Stimulated activated CD4-positive, alpha-beta T cell treated with anti-CD3 and anti-CD28 coated beads, Interleukin-12 subunit alpha, Interleukin-12 subunit beta, amount 100 ng/mL, for 24 hours (primary cell): Measurements from ENCODE around the gene WNK2.

Experiments
- DNase-seq, 2 experiments: peaks; one replicate each; pipeline ENCODE4 v3.0.0-alpha.2; 2020; ENCODE audit warnings: low read depth in 2 of 2

Gene WNK2

GRCh38 chr9:93295456-93296076 is 111.6 kb downstream of the WNK2 start:
- no peak for DNase-seq

DNA sequence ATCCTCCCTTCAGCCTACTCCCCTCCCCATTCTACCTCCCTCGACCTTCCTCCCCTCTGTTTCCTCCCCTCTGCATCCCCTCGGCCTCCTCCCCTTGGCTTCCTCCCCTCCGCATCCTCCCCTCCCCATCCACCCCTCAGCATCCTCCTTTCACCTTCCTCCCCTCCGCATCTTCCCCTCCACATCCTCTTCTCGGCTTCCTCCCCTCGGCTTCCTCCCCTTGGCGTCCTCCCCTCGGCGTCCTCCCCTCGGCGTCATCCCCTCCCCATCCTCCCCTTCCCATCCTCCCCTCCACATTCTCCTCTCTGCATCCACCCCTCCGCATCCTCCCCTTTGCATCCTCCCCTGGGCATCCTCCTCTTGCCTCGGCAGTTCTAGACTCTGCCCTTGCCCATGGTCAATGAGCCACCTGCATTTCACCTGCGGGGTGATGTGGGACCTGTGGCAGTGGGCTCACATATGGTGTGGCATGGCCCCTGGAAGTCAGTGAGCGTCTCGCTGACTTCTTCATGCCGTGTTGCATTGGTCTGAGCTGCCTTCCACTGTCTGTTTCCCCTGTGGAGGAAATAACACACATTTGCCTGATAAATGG is 113.0 kb downstream of the WNK2 start:
- DNase-seq: no peak

DNA sequence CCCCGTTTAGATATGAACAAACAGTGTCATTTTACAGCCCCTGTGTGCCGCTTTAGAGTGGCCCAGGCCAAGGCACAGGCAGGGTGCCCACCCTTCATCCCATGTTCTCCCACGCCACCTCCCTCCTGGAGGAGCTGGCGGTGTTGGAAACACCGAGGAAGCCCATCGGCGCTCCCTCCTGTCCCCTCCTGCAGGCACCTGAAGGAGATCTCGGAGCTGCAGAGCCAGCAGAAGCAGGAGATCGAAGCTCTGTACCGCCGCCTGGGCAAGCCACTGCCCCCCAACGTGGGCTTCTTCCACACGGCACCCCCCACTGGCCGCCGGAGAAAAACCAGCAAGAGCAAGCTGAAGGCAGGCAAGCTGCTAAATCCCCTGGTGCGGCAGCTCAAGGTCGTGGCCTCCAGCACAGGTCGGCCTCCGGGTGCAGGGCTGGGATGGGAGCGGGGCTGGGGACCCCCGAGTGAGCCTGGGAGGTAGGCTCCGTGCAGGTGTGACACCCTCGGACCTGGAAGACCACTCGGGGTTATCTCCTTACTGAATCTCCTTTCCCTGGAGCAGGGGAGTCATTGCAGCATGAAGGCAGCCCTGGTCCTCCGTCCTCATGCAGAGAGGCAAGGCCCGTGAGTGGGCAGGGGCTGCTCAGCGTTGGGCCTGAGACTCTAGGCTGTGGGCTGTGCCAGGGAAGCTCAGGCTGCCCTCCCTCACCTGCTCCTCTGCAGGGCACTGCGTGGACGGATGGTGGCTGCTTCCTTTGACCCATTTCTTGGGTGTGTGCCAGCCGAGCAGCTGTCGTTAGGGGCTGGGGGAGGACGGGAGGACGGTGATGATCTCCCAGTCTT is 113.9 kb downstream of the WNK2 start:
- no peak for DNase-seq

GRCh38 chr9:93298498-93299417 is 114.8 kb downstream of the WNK2 start:
- DNase-seq: no peak

DNA sequence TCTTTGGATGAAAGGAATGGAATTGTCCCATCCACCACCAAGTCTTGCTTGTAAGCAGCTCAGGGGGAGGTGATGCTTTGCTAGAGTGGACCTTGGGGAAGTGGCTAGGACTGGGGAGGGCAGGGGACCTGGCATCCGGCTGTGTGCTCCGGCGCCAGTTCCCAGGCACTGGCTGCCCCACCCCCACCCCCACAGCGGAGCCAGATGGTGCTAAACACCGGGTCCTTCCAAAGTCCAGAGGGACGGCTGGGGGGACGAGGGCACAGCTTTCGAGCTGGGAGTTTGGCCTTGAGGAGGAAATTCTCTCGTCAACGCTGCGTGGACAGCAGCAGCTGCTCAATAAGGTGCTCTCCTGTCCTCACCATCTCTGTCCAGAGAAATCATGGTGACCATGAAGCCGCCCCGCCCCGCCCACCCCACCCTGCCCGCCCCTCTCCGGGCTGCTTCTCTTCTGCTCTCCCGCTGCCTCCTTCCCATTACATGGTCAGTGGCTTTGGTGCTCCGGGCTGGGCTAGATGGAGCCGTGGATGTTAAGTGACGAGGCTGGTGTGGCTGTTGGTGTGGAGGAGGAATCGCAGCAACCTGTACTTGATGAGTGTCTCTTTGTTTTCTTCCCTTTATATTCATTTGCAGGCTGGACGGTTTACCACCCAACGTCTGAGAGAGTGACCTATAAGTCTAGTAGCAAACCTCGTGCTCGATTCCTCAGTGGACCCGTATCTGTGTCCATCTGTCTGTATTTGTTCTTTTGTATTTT is 115.7 kb downstream of the WNK2 start:
- no peak for DNase-seq

DNA sequence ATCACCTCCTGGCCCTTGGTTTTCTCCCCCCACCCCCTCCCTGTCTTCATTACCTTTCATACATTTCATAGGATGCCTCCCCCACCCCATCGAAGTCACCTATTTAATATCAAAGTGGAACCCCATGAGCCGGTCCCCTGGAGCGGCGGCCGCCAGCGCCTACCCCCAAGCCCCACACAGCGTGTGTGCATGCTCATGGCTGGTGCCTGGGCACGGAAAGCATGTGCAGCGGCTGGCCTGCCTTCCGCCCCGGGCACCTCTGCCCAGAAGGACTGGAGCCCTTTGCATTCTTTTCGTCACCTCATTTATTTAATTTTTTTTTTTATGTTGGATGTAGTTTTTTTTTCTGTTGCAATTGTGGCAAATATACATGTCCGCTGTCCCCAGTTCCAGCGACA is 116.2 kb downstream of the WNK2 start:
- no peak for DNase-seq

DNA sequence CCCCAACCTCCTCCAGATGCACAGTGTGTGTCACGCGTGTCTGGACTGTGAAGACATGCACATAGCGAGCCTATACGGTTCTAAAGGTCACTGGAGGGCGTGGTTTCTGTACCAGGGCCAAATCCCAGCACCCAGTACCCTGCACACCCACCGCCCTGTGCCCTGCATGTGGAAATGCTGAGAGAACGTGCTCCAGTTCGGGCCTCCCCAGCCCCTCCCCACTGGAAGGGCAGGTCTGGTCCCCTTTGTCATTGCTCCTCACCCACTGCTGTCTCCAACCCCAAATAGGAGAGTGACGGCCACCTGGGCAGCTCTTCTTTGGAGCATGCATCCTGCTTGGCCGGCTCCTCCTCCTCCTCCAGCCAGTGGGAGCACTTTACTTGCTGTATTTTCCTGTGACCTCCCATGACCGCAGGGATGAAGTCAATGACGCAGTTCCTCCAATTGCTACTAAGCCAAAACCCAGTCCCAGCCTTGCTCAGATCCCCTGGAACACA is 116.7 kb downstream of the WNK2 start:
- no peak for DNase-seq

GRCh38 chr9:93301291-93301811 is 117.4 kb downstream of the WNK2 start:
- no peak for DNase-seq

- no peak for DNase-seq
Observed at GRCh38 chr9:93301911-93302541, 118.1 kb downstream of the WNK2 start.

GRCh38 chr9:93302586-93303257 is 118.8 kb downstream of the WNK2 start:
- peak in 1 of 2 experiments; percentile 37 for DNase-seq

DNA sequence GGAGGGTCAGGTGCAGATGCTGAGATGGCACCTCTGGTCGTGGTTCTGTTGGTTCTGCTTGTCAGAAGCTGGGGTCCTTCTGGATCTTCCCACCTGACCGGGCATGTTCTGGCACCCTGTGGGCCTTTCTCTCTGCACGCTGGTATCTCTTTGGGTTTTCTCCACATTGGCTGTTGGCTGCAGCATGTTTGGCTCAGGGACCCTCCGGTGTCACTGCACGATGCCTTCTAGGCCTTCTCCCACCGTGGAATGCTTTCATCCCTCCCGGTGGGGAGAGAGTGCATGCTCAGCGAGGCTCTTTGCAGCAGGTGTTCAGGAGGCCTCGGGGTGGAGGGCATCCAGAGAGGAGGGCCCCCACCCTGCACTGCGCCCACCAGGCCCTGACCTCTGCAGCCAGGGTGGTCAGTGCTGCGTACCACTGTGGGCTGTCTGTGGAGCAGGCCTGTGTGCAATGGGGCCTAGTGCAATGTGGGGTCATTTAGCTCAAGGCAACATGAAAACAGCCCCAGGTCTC is 119.4 kb downstream of the WNK2 start:
- no peak for DNase-seq

GRCh38 chr9:93303806-93304573 is 120.1 kb downstream of the WNK2 start:
- DNase-seq: no peak

GRCh38 chr9:93304574-93305496 is 120.9 kb downstream of the WNK2 start:
- DNase-seq: no peak

DNA sequence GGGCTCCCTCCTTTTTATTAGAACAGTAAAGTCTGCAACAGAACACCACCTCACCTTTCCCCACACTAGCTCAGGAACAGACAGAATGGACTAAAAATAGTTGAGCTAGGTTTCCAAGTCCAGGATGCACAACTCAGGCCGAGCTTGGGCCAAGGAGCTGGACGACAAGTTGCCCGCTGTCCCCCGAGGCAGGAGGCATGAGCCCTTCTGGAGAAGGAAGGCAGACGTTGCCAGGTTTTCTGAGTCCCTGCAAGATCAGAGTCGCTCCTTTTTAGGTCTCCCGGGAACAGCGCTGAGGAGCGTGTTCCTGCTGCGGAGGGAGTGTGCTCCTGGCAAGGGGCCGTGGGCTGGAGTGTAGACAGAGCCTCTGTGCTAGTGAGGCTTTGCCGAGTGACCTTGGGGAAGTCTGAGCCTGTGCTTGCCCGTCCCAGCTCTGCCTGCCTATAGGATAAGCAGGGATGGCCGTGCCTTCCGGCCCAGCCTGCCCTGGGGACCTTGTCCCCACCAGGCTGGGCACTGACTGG is 121.6 kb downstream of the WNK2 start:
- DNase-seq: no peak

DNA sequence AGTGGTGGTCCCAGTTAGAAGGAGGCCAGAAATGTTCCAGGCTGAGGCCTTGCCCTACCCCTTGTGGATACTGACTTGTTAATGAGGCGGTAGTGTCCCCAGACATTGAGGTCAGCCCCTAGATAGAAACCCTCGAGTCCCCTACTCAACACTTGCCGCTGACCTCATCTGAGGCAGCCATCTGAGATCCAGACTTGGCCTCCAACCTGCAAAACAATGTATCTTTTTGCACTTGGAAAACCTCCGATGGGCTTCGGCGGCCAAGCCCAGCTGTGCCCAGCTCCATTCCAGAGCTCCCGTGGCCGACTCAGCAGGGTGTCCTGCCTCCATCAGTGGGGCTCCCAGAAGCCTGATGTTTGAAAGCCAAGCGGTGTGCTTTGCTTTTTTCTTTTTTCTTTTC is 122.1 kb downstream of the WNK2 start:
- no peak for DNase-seq

DNA sequence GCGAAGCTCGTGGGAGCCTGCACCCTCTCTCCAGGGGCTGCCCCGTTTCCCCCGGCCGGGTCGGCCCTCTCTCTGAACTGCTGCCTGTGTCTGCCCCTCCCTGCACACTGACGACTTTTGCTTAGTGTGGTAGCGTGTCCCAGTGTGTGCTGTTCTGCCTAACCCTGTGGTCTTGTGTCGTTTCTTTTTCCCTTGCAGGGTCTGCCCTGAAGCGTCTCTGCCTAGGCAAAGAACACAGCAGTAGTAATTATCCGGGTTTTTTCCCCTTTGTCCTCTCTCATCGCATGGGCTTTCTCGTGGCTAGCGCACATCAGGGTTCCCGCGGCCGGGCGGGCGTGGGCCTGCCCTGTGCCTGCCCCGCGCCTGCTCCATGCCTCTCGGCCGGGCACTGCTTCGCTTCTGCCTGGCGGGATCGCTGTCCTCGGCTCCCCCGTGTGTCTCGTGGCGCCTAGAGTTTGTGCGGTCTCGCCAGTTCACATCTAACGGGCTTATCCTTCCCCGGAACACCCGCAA is 122.7 kb downstream of the WNK2 start:
- DNase-seq: no peak
